HEK293T (cell line): Measurements from ENCODE around the gene TFIP11.

Experiments
- BHLHE40 ChIP-seq: fragments of 450-650 bp; IDR thresholded peaks from 2 replicates; pipeline ENCODE4 v1.6.1; 2016; ENCODE audit warnings: mild to moderate bottlenecking, moderate library complexity, borderline replicate concordance
- ELF4 ChIP-seq: fragments of 450-650 bp; IDR thresholded peaks from 2 replicates; pipeline ENCODE4 v1.6.1; 2017; ENCODE audit warnings: antibody characterized with exemption
- FOXA1 ChIP-seq: fragments of 450-650 bp; IDR thresholded peaks from 2 replicates; pipeline ENCODE4 v1.6.1; 2016; ENCODE audit warnings: mild to moderate bottlenecking
- FOXK2 ChIP-seq: fragments of 450-650 bp; IDR thresholded peaks from 2 replicates; pipeline ENCODE4 v1.6.1; 2016; ENCODE audit warnings: mild to moderate bottlenecking
- FOXM1 ChIP-seq: fragments of 450-650 bp; IDR thresholded peaks from 2 replicates; pipeline ENCODE4 v1.6.1; 2017; ENCODE audit warnings: mild to moderate bottlenecking, borderline replicate concordance
- HDGF ChIP-seq: fragments of 450-650 bp; IDR thresholded peaks from 2 replicates; pipeline ENCODE4 v1.6.1; 2017; ENCODE audit warnings: antibody characterized with exemption, borderline replicate concordance
- L3MBTL2 ChIP-seq: fragments of 450-650 bp; conservative IDR thresholded peaks from 2 replicates; pipeline ENCODE4 v1.6.1; 2016; ENCODE audit warnings: mild to moderate bottlenecking
- NFRKB ChIP-seq: fragments of 450-650 bp; IDR thresholded peaks from 2 replicates; pipeline ENCODE4 v1.6.1; 2016; ENCODE audit warnings: mild to moderate bottlenecking, moderate library complexity
- SP1 ChIP-seq: fragments of 450-650 bp; IDR thresholded peaks from 2 replicates; pipeline ENCODE4 v1.6.1; 2017
- SUZ12 ChIP-seq: fragments of 450-650 bp; IDR thresholded peaks from 2 replicates; pipeline ENCODE4 v1.6.1; 2016; ENCODE audit warnings: mild to moderate bottlenecking
- ZNF384 ChIP-seq: fragments of 450-650 bp; IDR thresholded peaks from 2 replicates; pipeline ENCODE4 v1.6.1; 2016

DNA sequence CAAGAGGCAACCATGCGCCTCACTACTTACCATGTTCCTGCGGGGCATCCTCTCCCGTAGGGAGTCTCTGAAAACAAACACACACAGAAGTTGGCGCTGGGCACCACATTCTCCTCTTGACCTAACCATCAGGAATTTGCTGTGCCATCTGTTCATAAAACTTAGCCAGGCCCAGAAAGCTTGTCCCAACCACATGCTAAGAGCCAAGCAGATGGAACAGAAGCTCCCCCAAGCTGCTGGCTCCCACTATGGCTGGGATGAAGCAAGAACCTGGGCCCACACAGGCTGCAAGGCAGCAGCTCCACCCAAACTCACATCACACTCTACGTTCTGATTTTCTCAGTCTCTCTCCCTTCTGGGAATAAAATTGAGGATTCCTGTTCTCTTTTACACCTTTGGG is 46.1 kb downstream of the TFIP11 start:
- TF ChIP-seq FOXA1 (no peak), SP1 (no peak), FOXK2 (no peak), BHLHE40 (no peak), L3MBTL2 (no peak), ZNF384 (no peak), SUZ12 (no peak), FOXM1 (no peak), HDGF (no peak), NFRKB (no peak), ELF4 (no peak)
